OCI-LY7 (cell line): ENCODE results near the gene DAPK1.

Experiments
- CTCF ChIP-seq: fragments of 200-600 bp; sonication (generic); conservative IDR thresholded peaks from 2 replicates; pipeline ENCODE4 v1.5.1; 2014; ENCODE audit warnings: mild to moderate bottlenecking, antibody characterized with exemption, low read length, moderate library complexity, mixed read lengths
- EZH2phosphoT487 ChIP-seq: fragments of 200-600 bp; sonication (generic); IDR thresholded peaks from 2 replicates; pipeline ENCODE4 v1.6.1; 2018; ENCODE audit warnings: low read depth, borderline replicate concordance, mild to moderate bottlenecking, mixed run types, antibody characterized with exemption, low read length, moderate library complexity, mixed read lengths

GRCh38 chr9:87594194-87594593 is 96.5 kb downstream of the DAPK1 start:
- TF ChIP-seq CTCF (no peak), EZH2phosphoT487 (no peak)
